IPS-NIHi7 (cell line): ENCODE measurements around the gene DIS3L2.
A peak's percentile ranks its signal among the peaks of the same experiment; 100 is the strongest.

Source experiments
- DNase-seq: peaks from one replicate; pipeline ENCODE4 v3.0.0; 2012; ENCODE audit warnings: mixed read lengths; ENCODE audit errors: extremely low spot score

Gene DIS3L2

GRCh38 chr2:231955758-231956472, 5.6 kb upstream of the DIS3L2 start:
- DNase-seq: no peak

GRCh38 chr2:231957913-231958763, 3.4 kb upstream of the DIS3L2 start:
- DNase-seq: no peak

GRCh38 chr2:231960810-231961348, 634 bp upstream of the DIS3L2 start:
- DNase-seq: no peak

- DNase-seq: no peak
These were observed 3.6 kb downstream of the DIS3L2 start for GRCh38 chr2:231965102-231965501.

- no peak for DNase-seq
These were observed 5.4 kb downstream of the DIS3L2 start for GRCh38 chr2:231966886-231967285.

- DNase-seq: no peak
These were observed 7.3 kb downstream of the DIS3L2 start for GRCh38 chr2:231968820-231969219.

- no peak for DNase-seq
These were observed 8.9 kb downstream of the DIS3L2 start for GRCh38 chr2:231970461-231970860.

- DNase-seq: no peak
These were observed 13.5 kb downstream of the DIS3L2 start for GRCh38 chr2:231975001-231975400.

- no peak for DNase-seq
These were observed 15.9 kb downstream of the DIS3L2 start for GRCh38 chr2:231977430-231977829.

GRCh38 chr2:231984992-231985391, 23.5 kb downstream of the DIS3L2 start:
- DNase-seq: no peak

- peak; percentile 42 for DNase-seq
These were observed 24.3 kb downstream of the DIS3L2 start for GRCh38 chr2:231985823-231986261.

GRCh38 chr2:231987124-231987727, 25.7 kb downstream of the DIS3L2 start:
- no peak for DNase-seq

GRCh38 chr2:231988179-231988866, 26.8 kb downstream of the DIS3L2 start:
- DNase-seq: no peak

- DNase-seq: no peak
These were observed 30.2 kb downstream of the DIS3L2 start for GRCh38 chr2:231991664-231992063.

GRCh38 chr2:231992888-231993287, 31.4 kb downstream of the DIS3L2 start:
- DNase-seq: no peak

- no peak for DNase-seq
These were observed 35.5 kb downstream of the DIS3L2 start for GRCh38 chr2:231996797-231997540.

- DNase-seq: no peak
These were observed 36.5 kb downstream of the DIS3L2 start for GRCh38 chr2:231998046-231998445.

GRCh38 chr2:232000439-232000838, 38.9 kb downstream of the DIS3L2 start:
- DNase-seq: no peak

GRCh38 chr2:232001073-232001472, 39.6 kb downstream of the DIS3L2 start:
- no peak for DNase-seq

- DNase-seq: no peak
These were observed 44.7 kb downstream of the DIS3L2 start for GRCh38 chr2:232006253-232006652.
